Fibroblast of the aortic adventitia (primary cell): ENCODE results near the gene FBLN1. TPM values are rescaled to one million over a fixed set of nuclear protein-coding genes. Genes with fewer than 3 reads are reported as not detected.
A peak's percentile ranks its signal among the peaks of the same experiment; 100 is the strongest.

Experiments
- DNase-seq: peaks from one replicate; pipeline ENCODE4 v3.0.0-alpha.2; 2010; ENCODE audit warnings: low read depth
- H3K4me3 ChIP-seq: 2 replicates; pipeline ENCODE4 v1.5.1; 2011; ENCODE audit warnings: low read depth, mild to moderate bottlenecking, control low read depth, low read length, moderate library complexity
- total RNA-seq: library from RNA; depleted of rRNA; stranded (reverse); fragments of >200 nt; gene quantifications from 2 replicates; pipeline ENCODE4 v1.2.3, GENCODE V29; 2012; ENCODE audit warnings: low replicate concordance
- TF ChIP-seq, protein P1 (sequence below): IDR thresholded peaks from 2 replicates; pipeline ENCODE4 v1.5.1; 2011; ENCODE audit warnings: mild to moderate bottlenecking, low read length, control low read depth, inconsistent platforms; ENCODE audit not compliant: insufficient read depth

The FBLN1 gene
- total RNA-seq, 1 donor = 561 TPM

DNA sequence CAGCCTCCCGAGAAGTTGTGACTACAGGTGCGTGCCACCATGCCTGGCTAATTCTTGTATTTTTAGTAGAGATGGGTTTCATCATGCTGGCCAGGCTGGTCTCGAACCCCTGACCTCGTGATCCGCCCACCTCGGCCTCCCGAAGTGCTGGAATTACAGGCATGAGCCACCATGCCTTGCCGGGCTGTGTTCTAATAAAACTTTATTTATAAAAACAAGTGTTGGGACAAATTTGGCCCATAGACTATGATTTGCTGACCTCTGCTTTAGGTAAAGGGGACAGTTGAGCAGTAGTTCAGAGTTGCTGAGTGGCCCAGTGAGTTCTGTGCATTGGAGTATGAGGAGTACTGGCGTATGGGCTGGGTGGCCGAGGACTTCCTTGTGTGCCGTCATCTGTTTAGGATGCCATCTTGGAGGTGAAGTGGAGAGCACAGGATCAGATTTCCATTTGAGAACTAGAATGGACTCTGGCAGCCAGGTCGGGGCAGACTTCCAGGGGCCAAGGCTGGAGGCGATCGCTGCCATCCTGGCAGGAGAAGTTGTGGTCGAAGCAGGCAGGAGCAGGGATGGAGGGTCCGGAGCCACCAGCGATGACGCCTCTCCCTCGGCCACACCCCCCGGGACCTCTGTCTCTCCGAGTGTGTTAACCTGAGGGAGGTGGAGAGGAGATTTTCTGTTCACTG is 43.8 kb downstream of the FBLN1 start:
- H3K4me3 ChIP-seq = no peak overlapping the region
- TF ChIP-seq, protein P1, sequence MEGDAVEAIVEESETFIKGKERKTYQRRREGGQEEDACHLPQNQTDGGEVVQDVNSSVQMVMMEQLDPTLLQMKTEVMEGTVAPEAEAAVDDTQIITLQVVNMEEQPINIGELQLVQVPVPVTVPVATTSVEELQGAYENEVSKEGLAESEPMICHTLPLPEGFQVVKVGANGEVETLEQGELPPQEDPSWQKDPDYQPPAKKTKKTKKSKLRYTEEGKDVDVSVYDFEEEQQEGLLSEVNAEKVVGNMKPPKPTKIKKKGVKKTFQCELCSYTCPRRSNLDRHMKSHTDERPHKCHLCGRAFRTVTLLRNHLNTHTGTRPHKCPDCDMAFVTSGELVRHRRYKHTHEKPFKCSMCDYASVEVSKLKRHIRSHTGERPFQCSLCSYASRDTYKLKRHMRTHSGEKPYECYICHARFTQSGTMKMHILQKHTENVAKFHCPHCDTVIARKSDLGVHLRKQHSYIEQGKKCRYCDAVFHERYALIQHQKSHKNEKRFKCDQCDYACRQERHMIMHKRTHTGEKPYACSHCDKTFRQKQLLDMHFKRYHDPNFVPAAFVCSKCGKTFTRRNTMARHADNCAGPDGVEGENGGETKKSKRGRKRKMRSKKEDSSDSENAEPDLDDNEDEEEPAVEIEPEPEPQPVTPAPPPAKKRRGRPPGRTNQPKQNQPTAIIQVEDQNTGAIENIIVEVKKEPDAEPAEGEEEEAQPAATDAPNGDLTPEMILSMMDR = no peak
- DNase-seq = no peak

GRCh38 chr22:45547016-45547345 is 44.3 kb downstream of the FBLN1 start:
- no peak overlapping the region for H3K4me3 ChIP-seq
- no peak for DNase-seq
- TF ChIP-seq, protein P1 = no peak

DNA sequence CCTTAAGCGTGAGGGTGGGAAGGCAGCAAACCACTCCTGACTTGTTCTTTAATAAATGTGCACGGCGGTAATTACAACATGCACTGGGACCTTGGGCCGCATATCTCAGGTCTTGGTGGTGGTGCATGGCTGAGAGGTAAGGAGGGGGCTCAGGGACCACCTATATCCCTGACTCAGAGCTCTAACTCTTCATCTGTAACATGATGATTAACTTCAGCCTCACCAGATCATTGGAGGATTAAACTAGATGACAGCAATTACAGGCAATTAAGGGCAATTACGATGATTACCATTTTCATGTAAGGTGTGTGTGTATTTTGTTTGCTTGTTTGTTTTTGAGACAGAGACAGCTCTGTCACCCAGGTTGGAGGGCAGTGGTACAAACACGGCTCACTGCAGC is 45.0 kb downstream of the FBLN1 start:
- no peak overlapping the region for H3K4me3 ChIP-seq
- TF ChIP-seq, protein P1 = no peak
- DNase-seq = no peak

DNA sequence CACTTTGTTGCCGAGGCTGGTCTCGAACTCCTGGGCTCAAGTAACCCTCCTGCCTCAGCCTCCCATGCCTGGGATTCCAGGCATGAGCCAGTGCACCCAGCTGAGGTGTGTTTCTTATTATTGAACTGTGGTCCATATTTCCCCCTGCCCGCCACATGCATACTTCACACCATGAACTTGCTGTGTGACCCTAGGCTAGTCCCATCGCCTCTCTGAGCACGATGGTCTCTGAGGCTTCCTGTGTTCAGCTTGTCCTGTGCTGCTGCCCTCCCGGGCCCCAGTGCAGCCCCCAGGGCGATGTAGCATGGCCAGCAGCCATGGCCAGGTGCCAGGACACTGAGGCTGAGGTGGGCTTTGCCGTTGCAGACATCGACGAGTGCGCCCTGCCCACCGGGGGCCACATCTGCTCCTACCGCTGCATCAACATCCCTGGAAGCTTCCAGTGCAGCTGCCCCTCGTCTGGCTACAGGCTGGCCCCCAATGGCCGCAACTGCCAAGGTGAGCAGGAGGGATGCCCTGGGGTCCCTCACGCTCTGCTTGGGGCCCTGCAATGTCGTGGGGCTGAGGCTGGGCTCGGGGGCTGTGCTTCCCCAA is 45.7 kb downstream of the FBLN1 start:
- no peak overlapping the region for H3K4me3 ChIP-seq
- no peak for DNase-seq
- TF ChIP-seq, protein P1 = no peak

DNA sequence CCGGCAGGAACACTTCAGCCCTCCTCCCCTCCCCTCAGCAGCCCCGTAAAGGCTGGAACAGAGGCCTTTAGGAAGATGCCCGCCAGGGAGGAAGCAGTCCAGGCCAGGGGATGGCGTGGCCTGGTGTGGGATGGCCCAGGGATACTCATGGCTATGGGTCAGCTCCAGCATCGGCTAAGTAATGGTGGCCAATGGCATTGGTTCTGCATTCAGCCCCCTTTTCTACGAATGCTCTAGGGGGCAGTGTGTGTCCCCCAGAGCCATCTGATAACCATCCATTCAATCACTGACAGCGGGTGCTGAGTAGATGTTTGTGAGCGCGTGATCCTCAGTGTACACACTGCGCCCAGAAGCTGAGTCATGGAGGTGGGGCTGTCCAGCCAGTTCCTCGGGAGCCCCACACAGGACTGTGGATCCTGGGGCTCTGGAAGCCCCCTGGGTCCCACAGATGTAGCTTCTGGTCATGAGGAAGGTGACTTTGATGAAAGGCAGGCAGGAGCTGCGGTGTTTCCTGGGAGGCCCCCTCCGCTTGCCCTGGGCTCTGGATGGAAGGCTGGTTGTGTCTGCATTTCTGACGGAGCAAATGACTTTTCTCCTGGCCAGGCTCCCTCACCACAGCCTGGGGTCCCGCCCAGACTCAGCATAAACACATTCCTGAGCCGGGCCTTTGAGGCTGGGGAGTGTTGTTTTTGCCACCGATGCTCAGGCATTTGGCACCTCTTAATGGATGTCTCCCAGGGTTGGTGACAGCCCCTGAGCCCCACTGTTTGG is 46.5 kb downstream of the FBLN1 start:
- no peak overlapping the region for H3K4me3 ChIP-seq
- TF ChIP-seq, protein P1 = peak; percentile 77

GRCh38 chr22:45549762-45550378 is 47.2 kb downstream of the FBLN1 start:
- DNase-seq = no peak
- TF ChIP-seq, protein P1 = no peak
- H3K4me3 ChIP-seq = no peak overlapping the region

More for the DNA sequence above, 46.5 kb downstream of the FBLN1 start:
- DNase-seq = peak; percentile 99
